ENCODE data around the gene MRPS35. TPM values are rescaled to one million over a fixed set of nuclear protein-coding genes. Genes with fewer than 3 reads are reported as not detected.

MRPS35 gene
- total and polyA plus RNA-seq, 10 donors = 20.5 to 40.8 (median 28.5) TPM

- H3K4me3 ChIP-seq = peak within 1 kb of the TSS; percentile 62 to 90 (median 79)
- whole genome bisulfite sequencing, 5 donors = 0 to 1% (median 0%) methylated on average over 40 to 92 of the region's 92 CpGs
- no peak for TF ChIP-seq POLR2A (IDR thresholded peaks at IDR 0.05)
- peak; percentile 21 to 69 (median 65) for TF ChIP-seq POLR2AphosphoS5 (IDR thresholded peaks at IDR 0.05)
- TF ChIP-seq CTCF (IDR thresholded peaks at IDR 0.05 in 8 of 11, conservative IDR thresholded peaks at IDR 0.05 in 3 of 11) = peak in 1 of 11 experiments; percentile 16
- H3K27me3 ChIP-seq (replicated peaks in 1 of 7) = no peaks in the 10 kb centered on the region
- H3K9me3 ChIP-seq = no peaks in the 10 kb centered on the region
- intact Hi-C loops (cut with DNase I; ENCODE audit: low total_unique reads) = no loop called here
- DNase-seq = peak; percentile 95
- H3K27ac ChIP-seq = peak within 1 kb of the TSS; percentile 77 to 91 (median 86)
- peaks cover 4 to 55% (median 34%) of the 10 kb centered on the region in 6 donors for H3K4me1 ChIP-seq
- no peaks in the 10 kb centered on the region for H3K36me3 ChIP-seq
Measured at GRCh38 chr12:27779920-27780611, 69.4 kb downstream of the MRPS35 start, which contains the start of the genes KLHL42 and MANSC4. KLHL42 (plus strand) TSS chr12:27780233; CDS start chr12:27780331, 98 bp downstream. MANSC4 (minus strand) TSS chr12:27780236; CDS start chr12:27771276, 8,960 bp downstream.

- Histone ChIP-seq H3K27me3 (replicated peaks in 1 of 7) (no peaks in the 10 kb centered on the region), H3K27ac (peak overlapping the region; percentile 77 to 91 (median 86)), H3K4me3 (peak overlapping the region; percentile 62 to 90 (median 79)), H3K9me3 (no peaks in the 10 kb centered on the region), H3K4me1 (peaks cover 4 to 63% (median 41%) of the 10 kb centered on the region in 6 donors), H3K36me3 (no peaks in the 10 kb centered on the region)
- 19 to 39% (median 21%) methylated on average over 15 to 27 of the region's 27 CpGs for WGBS, 5 donors
- intact Hi-C loops (cut with DNase I; ENCODE audit: low total_unique reads) = no loop called here
- TF ChIP-seq POLR2AphosphoS5 (IDR thresholded peaks at IDR 0.05) (no peak), POLR2A (IDR thresholded peaks at IDR 0.05) (no peak), CTCF (IDR thresholded peaks at IDR 0.05 in 8 of 11, conservative IDR thresholded peaks at IDR 0.05 in 3 of 11) (no peak)
- DNase-seq = no peak
Measured at GRCh38 chr12:27780612-27781408, 70.2 kb downstream of the MRPS35 start.

GRCh38 chr12:27781680-27782079, 71.0 kb downstream of the MRPS35 start:
- Histone ChIP-seq H3K9me3 (no peaks in the 10 kb centered on the region), H3K36me3 (no peaks in the 10 kb centered on the region), H3K4me1 (peaks cover 4 to 69% (median 49%) of the 10 kb centered on the region in 6 donors), H3K27me3 (replicated peaks in 1 of 7) (no peaks in the 10 kb centered on the region), H3K27ac (peak overlapping the region in 3 of 8 donors; percentile 11 to 85 (median 22)), H3K4me3 (peak overlapping the region in 2 of 8 donors; percentile 83 to 90)
- intact Hi-C loops (cut with DNase I; ENCODE audit: low total_unique reads) = no loop called here
- DNase-seq = no peak
- no peak for TF ChIP-seq POLR2A (IDR thresholded peaks at IDR 0.05)
- TF ChIP-seq CTCF (IDR thresholded peaks at IDR 0.05 in 8 of 11, conservative IDR thresholded peaks at IDR 0.05 in 3 of 11) = no peak
- TF ChIP-seq POLR2AphosphoS5 (IDR thresholded peaks at IDR 0.05) = no peak
- WGBS, 5 donors = 70 to 81% (median 75%) methylated on average over 5 of the region's 5 CpGs
